Left ventricle myocardium inferior (tissue), 1 donor: ENCODE results near the gene MIX23. TPM values are rescaled to one million over a fixed set of nuclear protein-coding genes. Genes with fewer than 3 reads are reported as not detected.

Experiments used
- DNase-seq: peaks from one replicate; pipeline ENCODE4 v3.0.0-alpha.2; 2020
- H3K27ac ChIP-seq: fragments of 200-600 bp; replicated peaks from 2 replicates; pipeline ENCODE4 v1.8.0; 2021
- H3K27me3 ChIP-seq: fragments of 200-600 bp; 2 replicates; pipeline ENCODE4 v1.8.0; 2021; ENCODE audit warnings: low read depth
- H3K36me3 ChIP-seq: fragments of 200-600 bp; 2 replicates; pipeline ENCODE4 v1.8.0; 2021
- H3K4me1 ChIP-seq: fragments of 200-600 bp; 2 replicates; pipeline ENCODE4 v1.8.0; 2021
- H3K4me3 ChIP-seq: fragments of 200-600 bp; 2 replicates; pipeline ENCODE4 v1.8.0; 2021; ENCODE audit warnings: mild to moderate bottlenecking, moderate library complexity
- H3K9me3 ChIP-seq: fragments of 200-600 bp; replicated peaks from 2 replicates; pipeline ENCODE4 v1.8.0; 2021
- CTCF ChIP-seq: fragments of 200-600 bp; IDR thresholded peaks from 2 replicates; pipeline ENCODE4 v1.8.0; 2021; ENCODE audit warnings: antibody characterized with exemption, mild to moderate bottlenecking, borderline replicate concordance
- intact Hi-C: fragments of 100-400 bp; cut with micrococcal nuclease; formaldehyde crosslinking; loops from one replicate; pipeline ENCODE4 v1.11.0; 2022
- total RNA-seq: library from RNA; stranded (reverse); fragmentation: NEBNext Ultra II Directional; extraction: Animal tissue kit (Norgen Biotek cat#: 25700); gene quantifications from one replicate; pipeline ENCODE4 v1.2.1, GENCODE V29; 2021
- donor health status: DM: no; HTN: yes; CAD: no; lungs with severe emphysema.

Gene MIX23
- total RNA-seq, 1 donor from 2014 or later: 32.7 TPM

DNA sequence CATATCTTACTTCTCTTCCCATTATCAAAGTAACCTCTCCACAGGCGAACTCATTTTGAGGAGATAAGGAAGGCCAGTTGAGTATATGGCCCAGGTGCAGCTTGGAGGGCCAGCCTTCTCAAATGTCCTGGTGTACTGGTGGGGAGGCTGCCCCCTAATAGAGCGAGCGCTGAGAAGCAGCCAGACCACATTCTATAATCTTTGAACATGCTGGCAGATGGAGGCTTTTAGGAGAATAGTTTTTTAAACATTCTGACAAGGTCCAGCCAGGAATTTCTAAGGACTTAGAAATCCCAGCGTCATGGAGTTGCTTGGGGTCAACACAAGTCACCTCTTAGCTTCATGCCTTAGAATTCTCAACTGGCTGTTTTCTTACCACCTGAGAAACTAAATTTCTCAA lies 27.1 kb upstream of the MIX23 start:
- Histone ChIP-seq H3K4me1 (peaks cover 30% of the 10 kb centered on the region), H3K36me3 (peaks cover 66% of the 10 kb centered on the region), H3K4me3 (no peak overlapping the region), H3K27ac (no peak overlapping the region), H3K9me3 (no peaks in the 10 kb centered on the region), H3K27me3 (no peaks in the 10 kb centered on the region)
- no peak for DNase-seq
- TF ChIP-seq CTCF: no peak
- intact Hi-C loops: no loop called here

DNA sequence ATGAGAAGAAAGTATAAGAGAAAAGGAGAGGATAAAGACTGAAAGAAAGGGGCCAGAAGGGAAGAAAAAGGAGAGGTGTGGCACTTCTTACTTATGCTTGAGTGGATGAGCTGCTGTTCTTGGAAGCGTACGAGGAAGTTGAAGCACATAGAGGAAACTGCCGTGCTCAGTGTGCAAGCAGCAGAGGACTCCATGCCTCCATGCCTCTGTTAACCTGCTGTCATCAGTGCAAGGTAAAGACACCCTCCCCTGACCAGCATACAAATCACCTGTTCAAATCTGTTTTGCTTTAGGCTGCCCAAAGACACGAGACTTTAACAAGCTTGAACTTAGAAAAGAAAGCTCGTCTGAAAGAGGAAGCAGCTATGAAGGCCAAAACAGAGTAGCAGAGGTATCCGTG lies 26.4 kb upstream of the MIX23 start:
- no peak for TF ChIP-seq CTCF
- Histone ChIP-seq H3K27me3 (no peaks in the 10 kb centered on the region), H3K36me3 (peaks cover 72% of the 10 kb centered on the region), H3K4me1 (peaks cover 23% of the 10 kb centered on the region), H3K9me3 (no peaks in the 10 kb centered on the region), H3K27ac (no peak overlapping the region), H3K4me3 (no peak overlapping the region)
- DNase-seq: no peak
- intact Hi-C loops: no loop called here

DNA sequence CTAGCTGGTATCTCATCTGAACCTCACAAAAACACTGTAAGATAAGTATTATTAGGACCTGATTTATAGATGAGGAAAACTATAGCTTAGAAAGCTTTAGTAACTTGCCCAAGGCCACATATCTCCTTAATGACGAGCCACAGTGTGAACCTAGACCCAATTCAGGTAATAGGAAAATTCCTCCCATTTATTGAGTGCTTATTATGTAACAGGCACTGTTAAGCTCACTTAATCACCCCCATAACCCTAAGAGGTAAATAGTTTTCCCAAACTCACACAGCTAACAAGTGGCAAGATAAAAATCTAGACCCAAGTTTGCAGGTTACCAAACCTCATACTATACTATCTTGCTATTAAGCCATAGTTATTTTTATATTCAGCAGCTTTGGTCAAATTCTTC lies 24.9 kb upstream of the MIX23 start:
- Histone ChIP-seq H3K36me3 (peaks cover 87% of the 10 kb centered on the region), H3K9me3 (no peaks in the 10 kb centered on the region), H3K4me3 (no peak overlapping the region), H3K27ac (no peak overlapping the region), H3K27me3 (no peaks in the 10 kb centered on the region), H3K4me1 (peaks cover 9% of the 10 kb centered on the region)
- DNase-seq: no peak
- no peak for TF ChIP-seq CTCF
- intact Hi-C loops: no loop called here

DNA sequence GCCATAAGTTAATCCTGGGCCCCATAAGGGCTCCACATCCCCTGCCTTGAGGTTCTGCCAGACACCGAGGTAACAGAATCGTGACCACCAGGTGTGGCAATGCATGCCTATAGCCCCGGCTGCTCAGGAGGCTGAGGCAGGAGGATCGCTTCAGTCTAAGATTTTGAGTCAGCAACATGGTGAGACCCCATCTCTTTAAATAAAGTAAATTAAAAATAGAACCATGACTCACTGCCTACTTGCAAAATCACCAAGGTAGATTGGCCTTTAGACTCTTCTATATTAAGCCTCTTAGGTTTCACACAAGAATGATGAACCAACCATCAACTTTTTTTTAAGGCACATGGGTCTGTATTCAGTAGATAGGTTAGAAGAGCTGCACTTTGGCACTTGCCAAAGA lies 23.2 kb upstream of the MIX23 start:
- peaks cover 73% of the 10 kb centered on the region for H3K36me3 ChIP-seq
- peaks cover 9% of the 10 kb centered on the region for H3K4me1 ChIP-seq
- H3K27me3 ChIP-seq: no peaks in the 10 kb centered on the region
- no peak for DNase-seq
- H3K4me3 ChIP-seq: no peak overlapping the region
- TF ChIP-seq CTCF: no peak
- H3K9me3 ChIP-seq: no peaks in the 10 kb centered on the region
- intact Hi-C loops: no loop called here
- H3K27ac ChIP-seq: no peak overlapping the region

- intact Hi-C loops: no loop called here
- H3K36me3 ChIP-seq: peaks cover 61% of the 10 kb centered on the region
- no peak overlapping the region for H3K4me3 ChIP-seq
- no peaks in the 10 kb centered on the region for H3K27me3 ChIP-seq
- no peak for DNase-seq
- H3K4me1 ChIP-seq: peaks cover 9% of the 10 kb centered on the region
- no peak overlapping the region for H3K27ac ChIP-seq
- H3K9me3 ChIP-seq: no peaks in the 10 kb centered on the region
- TF ChIP-seq CTCF: no peak
These were observed 22.0 kb upstream of the MIX23 start for GRCh38 chr3:122405015-122405414.

DNA sequence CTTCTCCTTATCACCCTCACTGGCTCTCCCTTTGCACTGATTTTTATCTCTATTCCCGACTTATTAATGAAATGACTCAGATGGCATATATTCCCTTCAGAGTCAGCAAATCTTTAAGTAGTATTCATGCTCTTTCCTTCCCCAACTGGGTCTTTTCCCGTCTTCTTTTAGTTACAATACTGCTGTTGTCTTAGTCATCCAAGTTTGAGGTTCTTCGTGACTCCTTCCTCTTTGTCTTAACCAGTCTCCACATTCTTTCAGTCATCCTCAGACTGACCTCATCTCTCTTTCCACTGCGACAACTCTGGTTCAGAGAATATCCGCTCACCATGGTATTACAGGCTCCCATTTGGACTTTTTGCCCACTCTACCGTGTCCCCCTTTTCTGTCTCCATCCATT lies 20.5 kb upstream of the MIX23 start:
- Histone ChIP-seq H3K27me3 (no peaks in the 10 kb centered on the region), H3K4me3 (no peak overlapping the region), H3K9me3 (no peaks in the 10 kb centered on the region), H3K27ac (no peak overlapping the region), H3K36me3 (peaks cover 46% of the 10 kb centered on the region), H3K4me1 (peaks cover 9% of the 10 kb centered on the region)
- no peak for DNase-seq
- no peak for TF ChIP-seq CTCF
- intact Hi-C loops: no loop called here
